ENCODE data around the gene SLC28A2.

DNA sequence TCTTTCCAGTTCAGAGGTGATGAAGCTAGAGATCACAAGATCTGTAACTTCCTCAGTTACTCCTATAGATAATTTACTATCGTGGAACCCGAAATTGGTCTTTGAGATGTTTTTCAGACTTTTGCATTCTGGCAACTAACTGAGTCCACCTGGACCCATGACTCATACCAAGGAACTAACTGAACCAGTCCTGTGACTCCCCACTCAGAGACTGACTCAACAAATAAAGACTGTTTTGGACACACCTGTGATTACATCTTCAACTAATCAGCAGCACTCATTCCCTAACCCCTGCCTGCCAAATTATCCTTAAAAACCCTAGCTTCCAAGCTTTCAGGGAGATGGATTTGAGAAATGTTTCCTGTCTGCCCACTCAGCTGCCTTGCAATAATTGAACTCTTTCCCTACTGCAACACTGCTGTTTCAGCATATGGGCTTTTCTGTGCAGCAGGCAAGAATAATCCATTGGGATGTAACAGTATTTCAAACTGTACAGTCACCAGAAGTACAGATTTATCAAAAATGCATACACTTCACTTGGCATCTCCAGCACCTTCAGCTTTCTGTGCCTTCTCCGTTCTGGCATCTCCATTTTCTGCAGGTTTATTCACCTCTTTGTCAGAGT, 68.7 kb downstream of the SLC28A2 start:
- TF ChIP-seq, protein P1, sequence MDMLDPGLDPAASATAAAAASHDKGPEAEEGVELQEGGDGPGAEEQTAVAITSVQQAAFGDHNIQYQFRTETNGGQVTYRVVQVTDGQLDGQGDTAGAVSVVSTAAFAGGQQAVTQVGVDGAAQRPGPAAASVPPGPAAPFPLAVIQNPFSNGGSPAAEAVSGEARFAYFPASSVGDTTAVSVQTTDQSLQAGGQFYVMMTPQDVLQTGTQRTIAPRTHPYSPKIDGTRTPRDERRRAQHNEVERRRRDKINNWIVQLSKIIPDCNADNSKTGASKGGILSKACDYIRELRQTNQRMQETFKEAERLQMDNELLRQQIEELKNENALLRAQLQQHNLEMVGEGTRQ (IDR thresholded peaks at IDR 0.05; ENCODE audit: borderline replicate concordance, low read depth, low read length) = no peak
- TF ChIP-seq, protein P2, sequence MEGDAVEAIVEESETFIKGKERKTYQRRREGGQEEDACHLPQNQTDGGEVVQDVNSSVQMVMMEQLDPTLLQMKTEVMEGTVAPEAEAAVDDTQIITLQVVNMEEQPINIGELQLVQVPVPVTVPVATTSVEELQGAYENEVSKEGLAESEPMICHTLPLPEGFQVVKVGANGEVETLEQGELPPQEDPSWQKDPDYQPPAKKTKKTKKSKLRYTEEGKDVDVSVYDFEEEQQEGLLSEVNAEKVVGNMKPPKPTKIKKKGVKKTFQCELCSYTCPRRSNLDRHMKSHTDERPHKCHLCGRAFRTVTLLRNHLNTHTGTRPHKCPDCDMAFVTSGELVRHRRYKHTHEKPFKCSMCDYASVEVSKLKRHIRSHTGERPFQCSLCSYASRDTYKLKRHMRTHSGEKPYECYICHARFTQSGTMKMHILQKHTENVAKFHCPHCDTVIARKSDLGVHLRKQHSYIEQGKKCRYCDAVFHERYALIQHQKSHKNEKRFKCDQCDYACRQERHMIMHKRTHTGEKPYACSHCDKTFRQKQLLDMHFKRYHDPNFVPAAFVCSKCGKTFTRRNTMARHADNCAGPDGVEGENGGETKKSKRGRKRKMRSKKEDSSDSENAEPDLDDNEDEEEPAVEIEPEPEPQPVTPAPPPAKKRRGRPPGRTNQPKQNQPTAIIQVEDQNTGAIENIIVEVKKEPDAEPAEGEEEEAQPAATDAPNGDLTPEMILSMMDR (IDR thresholded peaks at IDR 0.05) = no peak
- no peak for TF ChIP-seq EZH2phosphoT487 (IDR thresholded peaks at IDR 0.05; ENCODE audit: borderline replicate concordance, low read depth)
- no peak for TF ChIP-seq EP300 (IDR thresholded peaks at IDR 0.05; ENCODE audit: borderline replicate concordance in 1 of 2, low read depth in 1 of 2, low read length in 1 of 2)
- no peak for TF ChIP-seq SIN3A (IDR thresholded peaks at IDR 0.05; ENCODE audit: borderline replicate concordance, low read depth, low read length)
- no peak for TF ChIP-seq POLR2AphosphoS5 (IDR thresholded peaks at IDR 0.05; ENCODE audit: low read depth, low read length)
- TF ChIP-seq FOXM1 (IDR thresholded peaks at IDR 0.05; ENCODE audit: low read depth) = no peak
- TF ChIP-seq, protein P3, sequence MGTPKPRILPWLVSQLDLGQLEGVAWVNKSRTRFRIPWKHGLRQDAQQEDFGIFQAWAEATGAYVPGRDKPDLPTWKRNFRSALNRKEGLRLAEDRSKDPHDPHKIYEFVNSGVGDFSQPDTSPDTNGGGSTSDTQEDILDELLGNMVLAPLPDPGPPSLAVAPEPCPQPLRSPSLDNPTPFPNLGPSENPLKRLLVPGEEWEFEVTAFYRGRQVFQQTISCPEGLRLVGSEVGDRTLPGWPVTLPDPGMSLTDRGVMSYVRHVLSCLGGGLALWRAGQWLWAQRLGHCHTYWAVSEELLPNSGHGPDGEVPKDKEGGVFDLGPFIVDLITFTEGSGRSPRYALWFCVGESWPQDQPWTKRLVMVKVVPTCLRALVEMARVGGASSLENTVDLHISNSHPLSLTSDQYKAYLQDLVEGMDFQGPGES (IDR thresholded peaks at IDR 0.05; ENCODE audit: low read depth, low read length) = no peak
- TF ChIP-seq JUND (IDR thresholded peaks at IDR 0.05) = no peak
- TF ChIP-seq, protein P4, sequence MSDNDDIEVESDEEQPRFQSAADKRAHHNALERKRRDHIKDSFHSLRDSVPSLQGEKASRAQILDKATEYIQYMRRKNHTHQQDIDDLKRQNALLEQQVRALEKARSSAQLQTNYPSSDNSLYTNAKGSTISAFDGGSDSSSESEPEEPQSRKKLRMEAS (IDR thresholded peaks at IDR 0.05; ENCODE audit: low read depth) = no peak
- no peak for TF ChIP-seq NFIC (IDR thresholded peaks at IDR 0.05; ENCODE audit: borderline replicate concordance)
